Mammary microvascular endothelial cell (primary cell): ENCODE measurements around the gene COMT. TPM values are rescaled to one million over a fixed set of nuclear protein-coding genes. Genes with fewer than 3 reads are reported as not detected.

Source experiments
- total RNA-seq: library from RNA; depleted of rRNA; stranded (reverse); fragments of >200 nt; gene quantifications from 2 replicates; pipeline ENCODE4 v1.2.3, GENCODE V29; 2015

The COMT gene
- total RNA-seq, result 415 and 461 TPM in 2 replicates

GRCh38 chr22:19941365-19942082 lies at the start of gene COMT, which contains the start of gene TXNRD2:
Gene COMT, plus strand, starts transcription at chr22:19941772. Its CDS starts 20,755 bp downstream, at chr22:19962527.
Gene TXNRD2, minus strand, starts transcription at chr22:19941818. Its CDS starts 15 bp downstream, at chr22:19941803.

GRCh38 chr22:20016734-20017621 lies 75.4 kb downstream of the COMT start, which contains the start of gene ARVCF:
Gene ARVCF, minus strand, starts transcription at chr22:20016823. Its CDS starts 26,029 bp downstream, at chr22:19990794.

Other genes starting within 250 kb of the COMT start
- gene SEPTIN5, start 227.3 kb upstream of the COMT start, total RNA-seq, result 7.9 and 8.7 TPM in 2 replicates
- gene GP1BB, start 218.2 kb upstream of the COMT start, total RNA-seq, result 1.0 and 3.7 TPM in 2 replicates
- 12.3 and 14.5 TPM in 2 replicates for gene TBX1, start 181.0 kb upstream of the COMT start, total RNA-seq
- 10.6 and 11.7 TPM in 2 replicates for gene GNB1L, start 86.9 kb upstream of the COMT start, total RNA-seq
- 20.7 and 23.7 TPM in 2 replicates for gene RTL10, start 86.9 kb upstream of the COMT start, total RNA-seq
- gene TXNRD2, start within 50 bp of the COMT start, total RNA-seq, result 83.2 and 83.9 TPM in 2 replicates
- 91.8 and 101 TPM in 2 replicates for gene ARVCF, start 75.1 kb downstream of the COMT start, total RNA-seq
- gene TANGO2, start 79.3 kb downstream of the COMT start, total RNA-seq, result 29.2 and 37.5 TPM in 2 replicates
- 18.3 and 19.0 TPM in 2 replicates for gene DGCR8, start 138.5 kb downstream of the COMT start, total RNA-seq
- 521 and 558 TPM in 2 replicates for gene RANBP1, start 174.3 kb downstream of the COMT start, total RNA-seq
- 42.1 and 43.6 TPM in 2 replicates for gene TRMT2A, start 175.5 kb downstream of the COMT start, total RNA-seq
- gene ZDHHC8, start 190.0 kb downstream of the COMT start, total RNA-seq, result 32.4 and 32.6 TPM in 2 replicates
- gene CCDC188, start 209.3 kb downstream of the COMT start, total RNA-seq, result 3.0 and 8.3 TPM in 2 replicates